ENCODE data around the gene SCAMP4.
A peak's percentile ranks its signal among the peaks of the same experiment; 100 is the strongest.

SCAMP4 gene

DNA sequence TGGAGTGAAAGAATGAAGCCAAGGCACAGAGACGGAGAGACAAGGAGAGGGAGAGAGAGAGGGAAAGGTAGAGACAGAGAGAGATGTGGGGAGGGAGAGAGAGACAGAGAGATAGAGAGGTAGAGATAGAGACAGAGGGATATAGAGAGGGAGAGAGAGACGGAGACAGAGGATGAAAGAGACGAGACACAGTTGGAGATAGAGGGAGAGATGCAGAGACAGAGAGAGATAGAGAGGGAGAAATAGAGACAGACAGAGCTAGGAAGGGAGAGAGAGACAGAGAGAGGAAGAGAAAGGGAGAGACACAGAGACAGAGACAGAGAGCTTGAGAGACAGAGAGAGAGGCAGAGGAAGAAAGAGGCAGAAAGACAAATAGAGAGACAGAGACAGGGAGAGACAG is 31.2 kb downstream of the SCAMP4 start:
- no peak for TF ChIP-seq FOXP2 (optimal IDR thresholded peaks at IDR 0.05; ENCODE audit: borderline replicate concordance, extremely low read depth, extremely low read length, insufficient read depth)
- no peak for TF ChIP-seq TAF1 (IDR thresholded peaks at IDR 0.05; ENCODE audit: borderline replicate concordance, insufficient read depth, low read length)
- no peak for TF ChIP-seq POLR2AphosphoS5 (IDR thresholded peaks at IDR 0.05; ENCODE audit: low read depth, low read length)
- TF ChIP-seq SIN3A (IDR thresholded peaks at IDR 0.05; ENCODE audit: borderline replicate concordance, insufficient read depth, low read length), result no peak
- TF ChIP-seq, protein P1, sequence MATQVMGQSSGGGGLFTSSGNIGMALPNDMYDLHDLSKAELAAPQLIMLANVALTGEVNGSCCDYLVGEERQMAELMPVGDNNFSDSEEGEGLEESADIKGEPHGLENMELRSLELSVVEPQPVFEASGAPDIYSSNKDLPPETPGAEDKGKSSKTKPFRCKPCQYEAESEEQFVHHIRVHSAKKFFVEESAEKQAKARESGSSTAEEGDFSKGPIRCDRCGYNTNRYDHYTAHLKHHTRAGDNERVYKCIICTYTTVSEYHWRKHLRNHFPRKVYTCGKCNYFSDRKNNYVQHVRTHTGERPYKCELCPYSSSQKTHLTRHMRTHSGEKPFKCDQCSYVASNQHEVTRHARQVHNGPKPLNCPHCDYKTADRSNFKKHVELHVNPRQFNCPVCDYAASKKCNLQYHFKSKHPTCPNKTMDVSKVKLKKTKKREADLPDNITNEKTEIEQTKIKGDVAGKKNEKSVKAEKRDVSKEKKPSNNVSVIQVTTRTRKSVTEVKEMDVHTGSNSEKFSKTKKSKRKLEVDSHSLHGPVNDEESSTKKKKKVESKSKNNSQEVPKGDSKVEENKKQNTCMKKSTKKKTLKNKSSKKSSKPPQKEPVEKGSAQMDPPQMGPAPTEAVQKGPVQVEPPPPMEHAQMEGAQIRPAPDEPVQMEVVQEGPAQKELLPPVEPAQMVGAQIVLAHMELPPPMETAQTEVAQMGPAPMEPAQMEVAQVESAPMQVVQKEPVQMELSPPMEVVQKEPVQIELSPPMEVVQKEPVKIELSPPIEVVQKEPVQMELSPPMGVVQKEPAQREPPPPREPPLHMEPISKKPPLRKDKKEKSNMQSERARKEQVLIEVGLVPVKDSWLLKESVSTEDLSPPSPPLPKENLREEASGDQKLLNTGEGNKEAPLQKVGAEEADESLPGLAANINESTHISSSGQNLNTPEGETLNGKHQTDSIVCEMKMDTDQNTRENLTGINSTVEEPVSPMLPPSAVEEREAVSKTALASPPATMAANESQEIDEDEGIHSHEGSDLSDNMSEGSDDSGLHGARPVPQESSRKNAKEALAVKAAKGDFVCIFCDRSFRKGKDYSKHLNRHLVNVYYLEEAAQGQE (IDR thresholded peaks at IDR 0.05; ENCODE audit: insufficient read depth in 1 of 2, low read depth in 2 of 2, low read length in 2 of 2), result no peak

DNA sequence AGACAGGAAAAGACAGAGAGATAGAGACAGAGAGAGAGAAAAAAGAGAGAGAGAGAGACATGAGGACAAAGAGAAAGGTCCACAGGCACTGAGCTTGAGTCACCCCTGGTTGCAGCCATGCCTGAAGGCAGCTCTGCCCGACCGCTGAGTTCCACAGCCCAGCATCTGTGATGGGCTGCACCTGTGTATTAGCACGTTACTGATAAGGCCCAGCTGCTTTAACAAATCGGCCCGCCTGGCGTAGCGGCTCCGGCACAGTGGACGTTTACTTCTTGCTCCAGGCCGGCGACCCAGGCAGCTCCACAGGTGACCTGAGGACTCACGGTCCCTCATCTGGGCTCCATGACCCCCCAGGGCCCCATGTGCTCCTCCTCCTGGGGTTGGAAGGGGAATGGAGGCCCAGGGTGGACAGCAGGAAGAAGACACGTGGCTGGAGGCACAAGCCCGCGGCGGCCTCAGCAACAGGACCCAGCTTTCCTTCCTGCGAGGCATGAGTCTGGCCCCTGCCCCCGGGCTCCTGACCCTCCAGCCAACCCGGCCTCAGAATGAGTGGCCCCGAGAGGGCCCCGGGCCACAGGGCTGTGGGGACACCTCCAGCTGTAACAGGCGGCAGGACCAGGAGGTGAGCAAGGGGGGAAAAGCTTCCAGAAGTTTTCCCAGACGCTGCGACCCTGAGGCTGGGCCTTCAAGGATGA is 31.9 kb downstream of the SCAMP4 start:
- TF ChIP-seq FOXP2 (optimal IDR thresholded peaks at IDR 0.05; ENCODE audit: borderline replicate concordance, extremely low read depth, extremely low read length, insufficient read depth), result no peak
- TF ChIP-seq, protein P1 (IDR thresholded peaks at IDR 0.05; ENCODE audit: insufficient read depth in 1 of 2, low read depth in 2 of 2, low read length in 2 of 2), result no peak
- TF ChIP-seq SIN3A (IDR thresholded peaks at IDR 0.05; ENCODE audit: borderline replicate concordance, insufficient read depth, low read length), result no peak
- TF ChIP-seq TAF1 (IDR thresholded peaks at IDR 0.05; ENCODE audit: borderline replicate concordance, insufficient read depth, low read length), result no peak
- no peak for TF ChIP-seq POLR2AphosphoS5 (IDR thresholded peaks at IDR 0.05; ENCODE audit: low read depth, low read length)

DNA sequence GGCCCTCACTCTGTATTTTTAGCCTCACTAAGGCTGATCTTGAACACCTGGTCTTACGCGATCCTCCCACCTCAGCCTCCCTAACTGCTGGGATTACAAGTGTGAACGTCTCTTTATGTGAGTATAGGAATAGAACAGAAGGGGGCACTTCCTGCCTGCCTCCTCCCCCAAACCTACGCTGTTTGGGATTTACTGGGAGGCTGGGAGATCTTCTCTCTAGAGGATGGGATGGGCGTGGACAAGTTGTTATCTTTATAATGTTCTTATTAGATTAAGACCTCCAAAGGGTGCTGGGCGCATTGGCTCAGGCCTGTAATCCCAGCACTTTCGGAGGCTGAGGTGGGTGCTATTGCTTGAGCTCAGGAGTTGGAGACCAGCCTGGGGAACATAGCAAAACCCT is 32.9 kb downstream of the SCAMP4 start:
- TF ChIP-seq, protein P1 (IDR thresholded peaks at IDR 0.05; ENCODE audit: insufficient read depth in 1 of 2, low read depth in 2 of 2, low read length in 2 of 2), result no peak
- no peak for TF ChIP-seq FOXP2 (optimal IDR thresholded peaks at IDR 0.05; ENCODE audit: borderline replicate concordance, extremely low read depth, extremely low read length, insufficient read depth)
- no peak for TF ChIP-seq POLR2AphosphoS5 (IDR thresholded peaks at IDR 0.05; ENCODE audit: low read depth, low read length)
- TF ChIP-seq TAF1 (IDR thresholded peaks at IDR 0.05; ENCODE audit: borderline replicate concordance, insufficient read depth, low read length), result no peak
- no peak for TF ChIP-seq SIN3A (IDR thresholded peaks at IDR 0.05; ENCODE audit: borderline replicate concordance, insufficient read depth, low read length)

DNA sequence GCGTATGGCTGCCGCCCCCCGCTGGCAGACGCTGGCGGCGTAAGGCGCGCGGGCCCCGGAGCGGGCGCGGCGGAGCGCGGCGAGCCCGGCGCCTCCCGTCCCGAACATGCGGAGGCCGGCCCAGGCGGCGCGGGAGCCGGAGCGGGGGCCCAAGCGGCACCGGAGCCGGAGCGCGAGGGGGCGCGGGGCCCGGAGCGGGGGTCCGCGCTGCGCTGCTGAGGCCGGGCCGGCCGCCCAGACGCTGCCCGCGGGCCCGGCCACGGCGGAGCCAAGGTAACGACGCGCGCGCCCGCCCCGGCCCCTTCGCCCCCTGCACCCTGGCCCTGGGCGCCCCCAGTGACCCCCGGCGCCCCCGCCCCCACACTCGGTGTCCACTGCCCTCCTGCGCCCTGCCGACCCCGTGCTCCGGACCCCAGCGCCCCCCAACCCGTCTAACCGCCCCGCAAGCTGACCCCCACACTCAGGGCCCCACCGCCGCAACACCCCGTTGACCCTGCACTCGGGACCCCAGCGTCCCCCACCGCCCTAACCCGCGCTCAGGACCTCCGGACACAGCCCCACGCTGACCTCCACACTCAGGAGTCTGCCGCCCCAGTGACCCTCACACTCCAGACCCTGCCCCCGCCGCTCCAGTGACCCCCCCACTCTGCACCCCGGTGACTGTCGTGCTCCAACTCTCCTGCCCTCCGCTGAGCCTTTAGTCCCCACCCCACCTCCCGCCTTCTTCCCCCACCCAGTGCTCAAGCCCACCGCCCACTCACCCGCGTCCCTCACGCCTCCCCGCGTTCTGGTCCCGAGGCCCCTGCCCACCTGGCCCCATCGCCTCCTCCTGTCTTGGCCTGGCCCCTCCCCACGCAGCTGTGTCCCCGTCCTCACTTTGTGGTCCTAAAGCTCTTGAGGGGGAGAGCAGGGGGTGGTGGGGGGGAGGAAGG is 36.2 kb downstream of the SCAMP4 start, which contains the start of gene CSNK1G2:
CSNK1G2 (plus strand) TSS at position 27 of the 932 bp plus-strand sequence. CDS start 28,601 bp downstream, outside the sequence.
- peak; percentile 14 for TF ChIP-seq FOXP2 (optimal IDR thresholded peaks at IDR 0.05; ENCODE audit: borderline replicate concordance, extremely low read depth, extremely low read length, insufficient read depth)
- peak; percentile 30; the same call in 1 of the 2 replicates for TF ChIP-seq POLR2AphosphoS5 (IDR thresholded peaks at IDR 0.05; ENCODE audit: low read depth, low read length)
- no peak for TF ChIP-seq TAF1 (IDR thresholded peaks at IDR 0.05; ENCODE audit: borderline replicate concordance, insufficient read depth, low read length)
- no peak for TF ChIP-seq SIN3A (IDR thresholded peaks at IDR 0.05; ENCODE audit: borderline replicate concordance, insufficient read depth, low read length)
- TF ChIP-seq, protein P1 (IDR thresholded peaks at IDR 0.05; ENCODE audit: insufficient read depth in 1 of 2, low read depth in 2 of 2, low read length in 2 of 2), result no peak
